GM23338 (cell line): ENCODE results near the gene NARS2. TPM values are rescaled to one million over a fixed set of nuclear protein-coding genes. Genes with fewer than 3 reads are reported as not detected.

Experiments
- ATAC-seq: fragments of 200-7000 bp; cut with Tn5 transposase; 3 replicates; pipeline ENCODE4 v1.9.1; 2020
- DNase-seq: peaks from one replicate; pipeline ENCODE4 v3.0.0-alpha.2; 2015; ENCODE audit warnings: low spot score
- H2AFZ ChIP-seq: fragments of 200-600 bp; sonication (generic); 2 replicates; pipeline ENCODE4 v1.8.0; 2016; ENCODE audit warnings: antibody characterized with exemption, mild to moderate bottlenecking, moderate library complexity
- H3F3A ChIP-seq: fragments of 200-600 bp; sonication (generic); replicated peaks from 2 replicates; pipeline ENCODE4 v1.8.0; 2017; ENCODE audit warnings: antibody characterized with exemption, mixed run types, low read depth
- H3K27ac ChIP-seq: fragments of 200-600 bp; sonication (generic); 2 replicates; pipeline ENCODE4 v1.6.1; 2016; ENCODE audit warnings: low read depth
- H3K27me3 ChIP-seq: fragments of 200-600 bp; sonication (generic); 2 replicates; pipeline ENCODE4 v1.8.0; 2016; ENCODE audit warnings: mild to moderate bottlenecking, mixed run types, moderate library complexity; ENCODE audit not compliant: insufficient read depth
- H3K36me3 ChIP-seq: fragments of 200-600 bp; sonication (generic); 2 replicates; pipeline ENCODE4 v1.8.0; 2016; ENCODE audit warnings: mild to moderate bottlenecking; ENCODE audit not compliant: insufficient read depth
- H3K4me1 ChIP-seq: fragments of 200-600 bp; sonication (generic); 2 replicates; pipeline ENCODE4 v1.8.0; 2016; ENCODE audit warnings: mild to moderate bottlenecking, moderate library complexity; ENCODE audit not compliant: insufficient read depth
- H3K4me2 ChIP-seq: fragments of 200-600 bp; sonication (generic); 2 replicates; pipeline ENCODE4 v1.7.1; 2017; ENCODE audit warnings: mixed run types
- H3K4me3 ChIP-seq: fragments of 200-600 bp; sonication (generic); 2 replicates; pipeline ENCODE4 v1.6.1; 2016; ENCODE audit warnings: mixed run types
- H3K79me2 ChIP-seq: fragments of 200-600 bp; sonication (generic); replicated peaks from 2 replicates; pipeline ENCODE4 v1.8.0; 2017; ENCODE audit warnings: mild to moderate bottlenecking; ENCODE audit not compliant: insufficient read depth
- H3K9me2 ChIP-seq: fragments of 200-600 bp; sonication (generic); 2 replicates; pipeline ENCODE4 v1.8.0; 2017; ENCODE audit not compliant: insufficient read depth
- H4K20me1 ChIP-seq: fragments of 200-600 bp; sonication (generic); replicated peaks from 2 replicates; pipeline ENCODE4 v1.8.0; 2017; ENCODE audit warnings: mild to moderate bottlenecking; ENCODE audit not compliant: insufficient read depth
- H3K27ac Mint-ChIP-seq: 2 replicates; pipeline ENCODE4 v1.8.0; 2020; ENCODE audit warnings: inconsistent platforms, mild to moderate bottlenecking, moderate library complexity, mixed read lengths
- H3K27me3 Mint-ChIP-seq: 3 replicates; pipeline ENCODE4 v1.8.0; 2022; ENCODE audit warnings: low read depth, mild to moderate bottlenecking, moderate library complexity, mixed read lengths, inconsistent platforms; ENCODE audit not compliant: insufficient read depth, poor library complexity
- H3K36me3 Mint-ChIP-seq: 3 replicates; pipeline ENCODE4 v1.8.0; 2021; ENCODE audit warnings: low read depth, mild to moderate bottlenecking, inconsistent platforms, moderate library complexity, mixed read lengths
- H3K4me1 Mint-ChIP-seq: 3 replicates; pipeline ENCODE4 v1.8.0; 2020; ENCODE audit warnings: mild to moderate bottlenecking, inconsistent platforms, mixed read lengths
- H3K4me3 Mint-ChIP-seq: 3 replicates; pipeline ENCODE4 v1.8.0; 2021; ENCODE audit warnings: moderate library complexity, mild to moderate bottlenecking, inconsistent platforms, mixed read lengths
- H3K9me3 Mint-ChIP-seq: 3 replicates; pipeline ENCODE4 v1.8.0; 2020; ENCODE audit warnings: moderate library complexity, mild to moderate bottlenecking, inconsistent platforms, mixed read lengths
- EZH2 ChIP-seq: fragments of 200-600 bp; sonication (generic); IDR thresholded peaks from one replicate; pipeline ENCODE4 v1.8.0; 2017; ENCODE audit warnings: antibody characterized with exemption, mild to moderate bottlenecking, low read depth; ENCODE audit not compliant: unreplicated experiment
- EZH2phosphoT487 ChIP-seq: fragments of 200-600 bp; sonication (generic); IDR thresholded peaks from one replicate; pipeline ENCODE4 v1.8.1; 2018; ENCODE audit warnings: antibody characterized with exemption; ENCODE audit not compliant: unreplicated experiment
- JUNB ChIP-seq: IDR thresholded peaks from one replicate; pipeline ENCODE4 v1.6.1; 2016; ENCODE audit warnings: antibody characterized with exemption; ENCODE audit not compliant: unreplicated experiment
- NANOG ChIP-seq: IDR thresholded peaks from 2 replicates; pipeline ENCODE4 v1.6.1; 2016; ENCODE audit warnings: antibody characterized with exemption, borderline replicate concordance
- ZNF331 ChIP-seq: fragments of 250-450 bp; sonication (Bioruptor Pico); IDR thresholded peaks from 2 replicates; pipeline ENCODE4 v1.5.0; 2020; ENCODE audit warnings: low read depth, mild to moderate bottlenecking, moderate library complexity
- polyA plus RNA-seq: library from polyadenylated mRNA; unstranded; fragments of >200 nt; fragmentation: Nextera tagmentation; extraction: Ambion mirVana; gene quantifications from 2 replicates; pipeline ENCODE4 v1.2.1, GENCODE V29; 2016
- total RNA-seq: library from RNA; depleted of rRNA; stranded (reverse); fragments of >200 nt; shearing (Covaris generic); gene quantifications from 2 replicates; pipeline ENCODE4 v1.2.3, GENCODE V29; 2014
- TF ChIP-seq, protein P1 (sequence below): IDR thresholded peaks from 2 replicates; pipeline ENCODE4 v1.6.1; 2016; ENCODE audit warnings: antibody characterized with exemption
- TF ChIP-seq, protein P2 (sequence below), 2 experiments: fragments of 200-600 bp in 1 of 2; sonication (generic) in 1 of 2; conservative IDR thresholded peaks; 2 replicates each; pipeline versions ENCODE4 v1.5.1 to v1.6.1; 2016 to 2017; ENCODE audit warnings: antibody characterized with exemption in 2 of 2, low read depth in 2 of 2, mild to moderate bottlenecking in 2 of 2, moderate library complexity in 1 of 2

Gene NARS2
- total and polyA plus RNA-seq, 2 experiments from 2014 or later = 45.7 to 62.0 TPM

- H3K9me3 Mint-ChIP-seq = no peaks in the 10 kb centered on the region
- Histone ChIP-seq H4K20me1 (peaks cover 3% of the 10 kb centered on the region; the same call in 1 of the 2 replicates), H3K4me1 (no peaks in the 10 kb centered on the region), H3K4me2 (no peak overlapping the region), H3K36me3 (no peaks in the 10 kb centered on the region), H2AFZ (no peak overlapping the region), H3K27ac (no peak overlapping the region), H3F3A (no peaks in the 10 kb centered on the region), H3K9me2 (no peaks in the 10 kb centered on the region), H3K4me3 (no peak overlapping the region), H3K79me2 (peaks cover 40% of the 10 kb centered on the region), H3K27me3 (no peaks in the 10 kb centered on the region)
- ATAC-seq (no peak), DNase-seq (no peak)
- H3K27me3 Mint-ChIP-seq = peaks cover 5% of the 10 kb centered on the region
- no peak overlapping the region for H3K4me3 Mint-ChIP-seq
- no peak overlapping the region for H3K27ac Mint-ChIP-seq
- TF ChIP-seq, protein P1, sequence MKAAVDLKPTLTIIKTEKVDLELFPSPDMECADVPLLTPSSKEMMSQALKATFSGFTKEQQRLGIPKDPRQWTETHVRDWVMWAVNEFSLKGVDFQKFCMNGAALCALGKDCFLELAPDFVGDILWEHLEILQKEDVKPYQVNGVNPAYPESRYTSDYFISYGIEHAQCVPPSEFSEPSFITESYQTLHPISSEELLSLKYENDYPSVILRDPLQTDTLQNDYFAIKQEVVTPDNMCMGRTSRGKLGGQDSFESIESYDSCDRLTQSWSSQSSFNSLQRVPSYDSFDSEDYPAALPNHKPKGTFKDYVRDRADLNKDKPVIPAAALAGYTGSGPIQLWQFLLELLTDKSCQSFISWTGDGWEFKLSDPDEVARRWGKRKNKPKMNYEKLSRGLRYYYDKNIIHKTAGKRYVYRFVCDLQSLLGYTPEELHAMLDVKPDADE = no peak
- TF ChIP-seq JUNB = no peak
- no peak for TF ChIP-seq ZNF331 (CRISPR knock-in tag)
- H3K36me3 Mint-ChIP-seq = peaks cover 29% of the 10 kb centered on the region; the same call in 2 of the 3 replicates
- H3K4me1 Mint-ChIP-seq = no peaks in the 10 kb centered on the region
Observed at GRCh38 chr11:78539506-78539905, 35.2 kb downstream of the NARS2 start.

- Histone ChIP-seq H3K79me2 (peaks cover 24% of the 10 kb centered on the region), H3K9me2 (no peaks in the 10 kb centered on the region), H3K36me3 (no peaks in the 10 kb centered on the region), H3K4me3 (no peak overlapping the region), H3K27me3 (no peaks in the 10 kb centered on the region), H3F3A (no peaks in the 10 kb centered on the region), H3K27ac (no peak overlapping the region), H3K4me1 (no peaks in the 10 kb centered on the region), H3K4me2 (no peak overlapping the region), H4K20me1 (peaks cover 3% of the 10 kb centered on the region), H2AFZ (no peak overlapping the region)
- DNase-seq (no peak), ATAC-seq (no peak)
- Mint-ChIP-seq H3K27ac (no peak overlapping the region), H3K36me3 (peaks cover 23% of the 10 kb centered on the region; the same call in 2 of the 3 replicates), H3K27me3 (peaks cover 5% of the 10 kb centered on the region), H3K4me1 (no peaks in the 10 kb centered on the region), H3K9me3 (no peaks in the 10 kb centered on the region), H3K4me3 (no peak overlapping the region)
- TF ChIP-seq, protein P1 = no peak
- TF ChIP-seq EZH2phosphoT487 (no peak), NANOG (no peak), ZNF331 (CRISPR knock-in tag) (no peak), EZH2 (no peak)
- TF ChIP-seq, protein P2, sequence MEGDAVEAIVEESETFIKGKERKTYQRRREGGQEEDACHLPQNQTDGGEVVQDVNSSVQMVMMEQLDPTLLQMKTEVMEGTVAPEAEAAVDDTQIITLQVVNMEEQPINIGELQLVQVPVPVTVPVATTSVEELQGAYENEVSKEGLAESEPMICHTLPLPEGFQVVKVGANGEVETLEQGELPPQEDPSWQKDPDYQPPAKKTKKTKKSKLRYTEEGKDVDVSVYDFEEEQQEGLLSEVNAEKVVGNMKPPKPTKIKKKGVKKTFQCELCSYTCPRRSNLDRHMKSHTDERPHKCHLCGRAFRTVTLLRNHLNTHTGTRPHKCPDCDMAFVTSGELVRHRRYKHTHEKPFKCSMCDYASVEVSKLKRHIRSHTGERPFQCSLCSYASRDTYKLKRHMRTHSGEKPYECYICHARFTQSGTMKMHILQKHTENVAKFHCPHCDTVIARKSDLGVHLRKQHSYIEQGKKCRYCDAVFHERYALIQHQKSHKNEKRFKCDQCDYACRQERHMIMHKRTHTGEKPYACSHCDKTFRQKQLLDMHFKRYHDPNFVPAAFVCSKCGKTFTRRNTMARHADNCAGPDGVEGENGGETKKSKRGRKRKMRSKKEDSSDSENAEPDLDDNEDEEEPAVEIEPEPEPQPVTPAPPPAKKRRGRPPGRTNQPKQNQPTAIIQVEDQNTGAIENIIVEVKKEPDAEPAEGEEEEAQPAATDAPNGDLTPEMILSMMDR (conservative IDR thresholded peaks at IDR 0.05; ENCODE audit: low read depth in 2 of 2) = no peak
Observed at GRCh38 chr11:78536933-78537332, 37.7 kb downstream of the NARS2 start.
